Endodermal cell (in vitro differentiated cells): ENCODE results near the gene ZNF200. TPM values are rescaled to one million over a fixed set of nuclear protein-coding genes. Genes with fewer than 3 reads are reported as not detected.

ENCODE experiments used
- DNase-seq: peaks from one replicate; pipeline ENCODE4 v3.0.0-alpha.2; 2017
- H3K27ac ChIP-seq: 2 replicates; pipeline ENCODE4 v1.5.1; 2013; ENCODE audit warnings: mild to moderate bottlenecking, low read depth, low read length, moderate library complexity
- H3K27me3 ChIP-seq: 2 replicates; pipeline ENCODE4 v1.6.1; 2013; ENCODE audit warnings: mild to moderate bottlenecking, low read length, moderate library complexity; ENCODE audit not compliant: insufficient read depth, control insufficient read depth, poor library complexity, severe bottlenecking
- H3K36me3 ChIP-seq: 2 replicates; pipeline ENCODE4 v1.7.0; 2013; ENCODE audit warnings: mild to moderate bottlenecking, low read length, moderate library complexity; ENCODE audit not compliant: control insufficient read depth, insufficient read depth
- H3K4me1 ChIP-seq: one replicate; pipeline ENCODE4 v1.7.0; 2013; ENCODE audit warnings: low read length; ENCODE audit not compliant: control insufficient read depth, insufficient read depth
- H3K4me3 ChIP-seq: 2 replicates; pipeline ENCODE4 v1.5.1; 2013; ENCODE audit warnings: mild to moderate bottlenecking, low read length, moderate library complexity
- H3K9ac ChIP-seq: 2 replicates; pipeline ENCODE4 v1.6.1; 2013; ENCODE audit warnings: mild to moderate bottlenecking, low read length, moderate library complexity; ENCODE audit not compliant: poor library complexity, severe bottlenecking; ENCODE audit errors: extremely low read depth
- H3K9me3 ChIP-seq: 2 replicates; pipeline ENCODE4 v1.6.1; 2013; ENCODE audit warnings: mild to moderate bottlenecking, low read length, moderate library complexity; ENCODE audit not compliant: control insufficient read depth
- H3K27ac Mint-ChIP-seq: 2 replicates; pipeline ENCODE4 v1.8.0; 2020; ENCODE audit warnings: mixed read lengths
- H3K27me3 Mint-ChIP-seq: 2 replicates; pipeline ENCODE4 v1.8.0; 2021; ENCODE audit warnings: mild to moderate bottlenecking, mixed read lengths; ENCODE audit not compliant: insufficient read depth
- H3K36me3 Mint-ChIP-seq: 2 replicates; pipeline ENCODE4 v1.8.0; 2020; ENCODE audit warnings: low read depth, mixed read lengths
- H3K4me1 Mint-ChIP-seq: 2 replicates; pipeline ENCODE4 v1.8.0; 2020; ENCODE audit warnings: mixed read lengths
- H3K4me3 Mint-ChIP-seq: 2 replicates; pipeline ENCODE4 v1.8.0; 2020; ENCODE audit warnings: mild to moderate bottlenecking, moderate library complexity, mixed read lengths
- H3K9me3 Mint-ChIP-seq: 2 replicates; pipeline ENCODE4 v1.8.0; 2020; ENCODE audit warnings: mild to moderate bottlenecking, mixed read lengths
- WGBS, 2 experiments: methylation state at CpG; one replicate each; pipeline versions ENCODE4 v1.1.5 to v1.1.7; 2013; ENCODE audit warnings: missing lambda C conversion rate in 2 of 2, mixed read lengths in 1 of 2; ENCODE audit not compliant: insufficient coverage in 1 of 2, insufficient read length in 1 of 2; 5-methylcytosine and 5-hydroxymethylcytosine counted together
- long read RNA-seq, 4 experiments: library from polyadenylated mRNA in 2 of 4; library from RNA in 1 of 4; library from capped mRNA in 1 of 4; stranded (forward) in 3 of 4; unstranded in 1 of 4; transcript quantifications; one replicate each; pipeline ENCODE4 v2.0.0, GENCODE V29; 2020 to 2021; ENCODE audit warnings: inconsistent platforms in 1 of 4
- polyA plus RNA-seq, 2 experiments: library from polyadenylated mRNA; stranded (reverse); fragments of 50-300 nt; gene quantifications; one replicate each; pipeline ENCODE4 v1.2.3, GENCODE V29; 2013
- total RNA-seq, 2 donors: library from RNA; stranded (reverse); fragmentation: NEBNext Ultra II Directional in 1 of 2; extraction: Animal tissue kit (Norgen Biotek cat#: 25700) in 1 of 2; gene quantifications; 2 replicates in 1 of 2; 3 replicates in 1 of 2; pipeline ENCODE4 v1.2.1, GENCODE V29; 2021
- TF ChIP-seq, protein P1 (sequence below): fragments of 200-600 bp; sonication (generic); conservative IDR thresholded peaks from 2 replicates; pipeline ENCODE4 v1.5.0; 2021; ENCODE audit warnings: antibody characterized with exemption, mild to moderate bottlenecking

The ZNF200 gene, protein sequence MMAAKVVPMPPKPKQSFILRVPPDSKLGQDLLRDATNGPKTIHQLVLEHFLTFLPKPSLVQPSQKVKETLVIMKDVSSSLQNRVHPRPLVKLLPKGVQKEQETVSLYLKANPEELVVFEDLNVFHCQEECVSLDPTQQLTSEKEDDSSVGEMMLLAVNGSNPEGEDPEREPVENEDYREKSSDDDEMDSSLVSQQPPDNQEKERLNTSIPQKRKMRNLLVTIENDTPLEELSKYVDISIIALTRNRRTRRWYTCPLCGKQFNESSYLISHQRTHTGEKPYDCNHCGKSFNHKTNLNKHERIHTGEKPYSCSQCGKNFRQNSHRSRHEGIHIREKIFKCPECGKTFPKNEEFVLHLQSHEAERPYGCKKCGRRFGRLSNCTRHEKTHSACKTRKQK
- total RNA-seq = 10 to 100 TPM; 11.2 TPM
- 11.4 TPM for polyA plus RNA-seq (2013, experiment 1 of 2)
- 10.4 TPM for polyA plus RNA-seq (2013, experiment 2 of 2)
- long read RNA-seq, experiment 1, full-length matches to known transcripts = 4 of 6 reads
- long read RNA-seq, experiment 1, partial matches to known transcripts = 2 of 6 reads
- long read RNA-seq, experiment 1, other reads (novel, unspliced or antisense) = 0 of 6 reads
- long read RNA-seq, experiment 2, full-length matches to known transcripts = 19 of 24 reads
- long read RNA-seq, experiment 2, partial matches to known transcripts = 1 of 24 reads
- long read RNA-seq, experiment 2, other reads (novel, unspliced or antisense) = 4 of 24 reads
- long read RNA-seq, experiment 3, transcript ZNF200-205 (5 exons, 3,348 nt) = minor isoform, 17 of 73 reads
- long read RNA-seq, experiment 3, transcript ZNF200-202 (5 exons, 2,373 nt) = minor isoform, 19 of 73 reads
- long read RNA-seq, experiment 3, transcript ZNF200-204 (5 exons, 3,306 nt) = major isoform, 20 of 73 reads
- long read RNA-seq, experiment 3, transcript ZNF200-209 (5 exons, 1,350 nt) = minor isoform, 7 of 73 reads
- long read RNA-seq, experiment 3, partial matches to known transcripts = 4 of 73 reads
- long read RNA-seq, experiment 3, other reads (novel, unspliced or antisense) = 5 of 73 reads
- long read RNA-seq, experiment 4, full-length matches to known transcripts = 9 of 13 reads
- long read RNA-seq, experiment 4, partial matches to known transcripts = 4 of 13 reads
- long read RNA-seq, experiment 4, other reads (novel, unspliced or antisense) = 0 of 13 reads

DNA sequence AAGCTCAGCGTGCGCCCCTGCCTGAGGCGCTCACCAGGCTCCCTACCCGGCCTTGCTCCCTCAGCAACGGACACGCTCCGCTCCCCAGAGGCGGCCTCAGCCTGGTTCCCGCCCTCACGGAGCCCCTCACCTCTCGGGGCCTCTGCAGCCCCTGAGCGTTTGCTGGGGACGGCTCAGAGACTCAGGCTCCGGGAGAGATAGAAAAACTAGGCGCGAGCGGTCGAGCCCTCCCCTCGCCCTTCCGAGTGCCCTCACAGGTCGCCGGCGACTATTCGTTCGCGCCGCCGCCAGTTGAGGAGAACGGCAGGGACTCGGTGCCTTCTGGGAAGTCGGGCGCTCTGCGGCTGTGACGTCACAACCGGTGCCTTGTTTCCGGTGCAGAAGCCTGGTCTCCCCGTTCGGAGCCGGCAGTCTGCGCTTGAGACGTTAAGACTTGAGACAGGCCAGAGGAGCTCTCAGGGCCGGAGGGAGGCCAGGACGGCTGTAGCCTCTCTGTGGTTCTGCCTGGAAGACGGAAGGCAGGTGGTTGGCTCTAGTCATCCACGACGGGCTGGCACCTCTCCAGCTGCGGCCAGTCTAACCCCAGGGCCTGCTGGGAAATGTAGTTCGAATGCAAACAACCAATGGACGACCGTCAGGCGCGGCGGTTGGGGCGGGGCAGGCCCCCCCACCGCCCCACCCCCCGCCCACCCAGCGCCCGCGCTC, at the start of gene ZNF200:
Gene ZNF200, minus strand, starts transcription at position 302 of the 705 bp plus-strand sequence. CDS start 1,403 bp downstream, outside the sequence.
- peaks cover 28% of the 10 kb centered on the region for H3K9me3 Mint-ChIP-seq

DNA sequence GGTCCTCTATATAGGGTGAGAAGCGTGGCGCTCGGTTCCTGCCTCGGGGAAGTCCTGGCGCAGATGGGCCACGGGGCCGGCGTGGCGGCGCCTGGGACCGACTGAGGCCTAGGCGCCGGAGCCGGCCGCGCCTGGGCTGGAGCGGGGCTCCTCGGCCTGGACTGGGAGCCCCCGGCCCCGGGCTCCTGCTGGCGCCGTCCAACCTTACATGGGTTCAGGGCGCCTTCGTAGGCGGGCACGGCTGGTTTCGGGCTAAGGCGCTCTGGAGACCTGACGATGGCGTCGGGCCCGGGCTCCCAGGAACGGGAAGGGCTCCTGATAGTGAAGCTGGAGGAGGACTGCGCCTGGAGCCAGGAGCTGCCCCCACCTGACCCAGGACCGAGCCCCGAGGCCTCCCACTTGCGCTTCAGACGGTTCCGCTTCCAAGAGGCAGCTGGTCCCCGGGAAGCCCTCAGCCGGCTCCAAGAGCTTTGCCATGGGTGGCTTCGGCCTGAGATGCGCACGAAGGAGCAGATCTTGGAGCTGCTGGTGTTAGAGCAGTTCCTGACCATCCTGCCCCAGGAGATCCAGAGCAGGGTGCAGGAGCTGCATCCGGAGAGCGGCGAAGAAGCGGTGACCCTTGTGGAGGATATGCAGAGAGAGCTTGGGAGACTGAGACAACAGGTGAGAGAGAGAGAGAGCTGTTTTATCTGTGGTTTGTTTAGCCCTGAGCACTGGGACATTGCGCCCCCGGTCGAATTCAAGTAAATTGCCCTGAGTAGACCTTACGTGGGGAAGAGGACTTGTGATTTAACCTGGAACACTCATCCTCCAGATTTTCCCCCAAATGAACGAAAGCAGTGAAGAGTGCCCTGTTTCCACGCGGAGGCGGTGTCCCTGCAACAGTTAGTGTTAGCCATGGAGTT, 48.8 kb upstream of the ZNF200 start:
- H3K36me3 ChIP-seq = peaks cover 38% of the 10 kb centered on the region
- TF ChIP-seq, protein P1, sequence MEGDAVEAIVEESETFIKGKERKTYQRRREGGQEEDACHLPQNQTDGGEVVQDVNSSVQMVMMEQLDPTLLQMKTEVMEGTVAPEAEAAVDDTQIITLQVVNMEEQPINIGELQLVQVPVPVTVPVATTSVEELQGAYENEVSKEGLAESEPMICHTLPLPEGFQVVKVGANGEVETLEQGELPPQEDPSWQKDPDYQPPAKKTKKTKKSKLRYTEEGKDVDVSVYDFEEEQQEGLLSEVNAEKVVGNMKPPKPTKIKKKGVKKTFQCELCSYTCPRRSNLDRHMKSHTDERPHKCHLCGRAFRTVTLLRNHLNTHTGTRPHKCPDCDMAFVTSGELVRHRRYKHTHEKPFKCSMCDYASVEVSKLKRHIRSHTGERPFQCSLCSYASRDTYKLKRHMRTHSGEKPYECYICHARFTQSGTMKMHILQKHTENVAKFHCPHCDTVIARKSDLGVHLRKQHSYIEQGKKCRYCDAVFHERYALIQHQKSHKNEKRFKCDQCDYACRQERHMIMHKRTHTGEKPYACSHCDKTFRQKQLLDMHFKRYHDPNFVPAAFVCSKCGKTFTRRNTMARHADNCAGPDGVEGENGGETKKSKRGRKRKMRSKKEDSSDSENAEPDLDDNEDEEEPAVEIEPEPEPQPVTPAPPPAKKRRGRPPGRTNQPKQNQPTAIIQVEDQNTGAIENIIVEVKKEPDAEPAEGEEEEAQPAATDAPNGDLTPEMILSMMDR = no peak
- peak overlapping the region; percentile 99 for H3K27ac ChIP-seq
- Mint-ChIP-seq H3K27me3 (peaks cover 7% of the 10 kb centered on the region), H3K4me3 (peak overlapping the region; percentile 70), H3K27ac (peak overlapping the region; percentile 99), H3K36me3 (peaks cover 49% of the 10 kb centered on the region), H3K4me1 (peaks cover 8% of the 10 kb centered on the region), H3K9me3 (peaks cover 39% of the 10 kb centered on the region)
- 6 to 11% methylated on average over 29 to 56 of the region's 56 CpGs for WGBS, 2 experiments
- DNase-seq = peak; percentile 61
- no peaks in the 10 kb centered on the region for H3K4me1 ChIP-seq
- H3K9me3 ChIP-seq = peaks cover 32% of the 10 kb centered on the region
- peaks cover 12% of the 10 kb centered on the region for H3K27me3 ChIP-seq
- H3K9ac ChIP-seq = peak overlapping the region; percentile 95
- H3K4me3 ChIP-seq = peak overlapping the region; percentile 92

More for the DNA sequence above, at the start of gene ZNF200:
- Histone ChIP-seq H3K27ac (peak within 1 kb of the TSS; percentile 80), H3K4me1 (no peaks in the 10 kb centered on the region), H3K9me3 (peaks cover 22% of the 10 kb centered on the region), H3K36me3 (peaks cover 39% of the 10 kb centered on the region), H3K9ac (peak within 1 kb of the TSS; percentile 88), H3K27me3 (no peaks in the 10 kb centered on the region), H3K4me3 (peak within 1 kb of the TSS; percentile 98)
- DNase-seq = peak; percentile 97
- TF ChIP-seq, protein P1 = no peak
- 0% methylated on average over 27 to 48 of the region's 59 CpGs for WGBS, 2 experiments
- Mint-ChIP-seq H3K4me1 (peaks cover 5% of the 10 kb centered on the region), H3K4me3 (peak within 1 kb of the TSS; percentile 84), H3K27ac (peak within 1 kb of the TSS; percentile 96), H3K27me3 (peaks cover 4% of the 10 kb centered on the region), H3K36me3 (peaks cover 35% of the 10 kb centered on the region)
